ELR (cell line): ENCODE data around the gene DCC.
A peak's percentile ranks its signal among the peaks of the same experiment; 100 is the strongest.

Experiments used
- DNase-seq: peaks from one replicate; pipeline ENCODE4 v3.0.0-alpha.2; 2015; ENCODE audit warnings: low read depth

DCC gene

GRCh38 chr18:53225567-53226325, 885.7 kb downstream of the DCC start:
- DNase-seq: no peak

GRCh38 chr18:53234610-53235009, 894.6 kb downstream of the DCC start:
- no peak for DNase-seq

- no peak for DNase-seq
These were observed 901.2 kb downstream of the DCC start for GRCh38 chr18:53241161-53241560.

- no peak for DNase-seq
These were observed 913.8 kb downstream of the DCC start for GRCh38 chr18:53253789-53254188.

GRCh38 chr18:53254265-53254664, 914.3 kb downstream of the DCC start:
- no peak for DNase-seq

- DNase-seq: no peak
These were observed 921.2 kb downstream of the DCC start for GRCh38 chr18:53261241-53261640.

GRCh38 chr18:53266850-53267249, 926.9 kb downstream of the DCC start:
- DNase-seq: no peak

GRCh38 chr18:53268455-53268854, 928.5 kb downstream of the DCC start:
- DNase-seq: no peak

GRCh38 chr18:53281406-53281805, 941.4 kb downstream of the DCC start:
- no peak for DNase-seq

- no peak for DNase-seq
These were observed 943.7 kb downstream of the DCC start for GRCh38 chr18:53283708-53284107.

- DNase-seq: no peak
These were observed 965.5 kb downstream of the DCC start for GRCh38 chr18:53305461-53305860.

GRCh38 chr18:53319628-53320027, 979.6 kb downstream of the DCC start:
- DNase-seq: no peak

GRCh38 chr18:53322163-53322562, 982.2 kb downstream of the DCC start:
- no peak for DNase-seq

- DNase-seq: no peak
These were observed 984.4 kb downstream of the DCC start for GRCh38 chr18:53324353-53324752.

GRCh38 chr18:53360501-53361443, 1020.8 kb downstream of the DCC start:
- DNase-seq: no peak

- no peak for DNase-seq
These were observed 1035.6 kb downstream of the DCC start for GRCh38 chr18:53375621-53376020.

- DNase-seq: peak; percentile 37
These were observed 1040.2 kb downstream of the DCC start for GRCh38 chr18:53380063-53380639.

- DNase-seq: no peak
These were observed 1042.9 kb downstream of the DCC start for GRCh38 chr18:53382870-53383269.

- DNase-seq: no peak
These were observed 1045.9 kb downstream of the DCC start for GRCh38 chr18:53385889-53386288.

- DNase-seq: no peak
These were observed 1047.6 kb downstream of the DCC start for GRCh38 chr18:53387581-53387980.

GRCh38 chr18:53402670-53403069, 1062.7 kb downstream of the DCC start:
- DNase-seq: no peak

GRCh38 chr18:53408271-53408670, 1068.3 kb downstream of the DCC start:
- no peak for DNase-seq

GRCh38 chr18:53411511-53411910, 1071.5 kb downstream of the DCC start:
- no peak for DNase-seq
